22Rv1 (cell line): ENCODE data around the gene NIPA2.

Experiments used
- CTCF ChIP-seq: fragments of 450-650 bp; IDR thresholded peaks from 2 replicates; pipeline ENCODE4 v1.5.1; 2017; ENCODE audit warnings: mild to moderate bottlenecking
- ZFX ChIP-seq: fragments of 450-650 bp; IDR thresholded peaks from 2 replicates; pipeline ENCODE4 v1.6.1; 2017; ENCODE audit warnings: antibody characterized with exemption, borderline replicate concordance

- no peak for TF ChIP-seq CTCF
- TF ChIP-seq ZFX, result no peak
Measured at GRCh38 chr15:22863356-22863755, 24.9 kb downstream of the NIPA2 start.
